Measurements from ENCODE around the gene MTHFD1L.

- TF ChIP-seq POLR2A (IDR thresholded peaks at IDR 0.05) (no peak), CTCF (IDR thresholded peaks at IDR 0.05) (no peak), POLR2AphosphoS5 (IDR thresholded peaks at IDR 0.05) (peak in 1 of 3 donors; percentile 8)
Observed at GRCh38 chr6:150932996-150933395, 67.5 kb downstream of the MTHFD1L start.
